Right lobe of liver (tissue), 6 donors: ENCODE measurements around the gene ACTR3C. TPM values are rescaled to one million over a fixed set of nuclear protein-coding genes. Genes with fewer than 3 reads are reported as not detected.

Experiments used
- ATAC-seq, 4 donors: fragments of 200-7000 bp; cut with Tn5 transposase; one replicate each; pipeline ENCODE4 v1.9.1; 2020; ENCODE audit warnings: mild to moderate bottlenecking in 4 of 4, moderate library complexity in 4 of 4
- DNase-seq, 3 donors: peaks; one replicate each; pipeline ENCODE4 v3.0.0-alpha.2; 2020
- H3K27ac ChIP-seq, 3 donors: fragments of 200-600 bp; one replicate each; pipeline ENCODE4 v1.8.0; 2022
- H3K27me3 ChIP-seq, 2 donors: fragments of 200-600 bp; one replicate each; pipeline ENCODE4 v1.8.0; 2022
- H3K36me3 ChIP-seq, 4 donors: fragments of 200-600 bp; sonication (generic) in 1 of 4; one replicate each; pipeline versions ENCODE4 v1.5.1 to v1.8.0; 2017 to 2022; ENCODE audit warnings: control low read depth in 1 of 4
- H3K4me1 ChIP-seq, 4 donors: fragments of 200-600 bp; sonication (generic) in 1 of 4; one replicate each; pipeline versions ENCODE4 v1.5.1 to v1.8.0; 2017 to 2022; ENCODE audit warnings: control low read depth in 1 of 4
- H3K4me3 ChIP-seq, 3 donors: fragments of 200-600 bp; one replicate each; pipeline ENCODE4 v1.8.0; 2022
- H3K9me3 ChIP-seq, 4 donors: fragments of 200-600 bp; sonication (generic) in 1 of 4; one replicate each; pipeline versions ENCODE4 v1.5.1 to v1.8.0; 2017 to 2022; ENCODE audit warnings: control low read depth in 1 of 4
- POLR2A ChIP-seq: fragments of 450-650 bp; IDR thresholded peaks from one replicate; pipeline ENCODE4 v1.6.1; 2017; ENCODE audit warnings: antibody characterized with exemption, mild to moderate bottlenecking
- WGBS: methylation state at CpG from one replicate; pipeline ENCODE4 v1.1.6; 2018; ENCODE audit warnings: low coverage, low lambda C conversion rate; ENCODE audit not compliant: insufficient coverage; ENCODE audit errors: missing lambda C conversion rate; 5-methylcytosine and 5-hydroxymethylcytosine counted together
- intact Hi-C, 2 donors: fragments of 100-400 bp; cut with DNase I; formaldehyde crosslinking; loops; one replicate each; pipeline versions ENCODE4 v1.11.2 to v1.14.1; 2022
- total RNA-seq, 6 experiments: library from RNA; depleted of rRNA in 2 of 6; stranded (reverse); fragments of >200 nt in 2 of 6; fragmentation: NEBNext Ultra II Directional in 3 of 6; extraction: Animal tissue kit (Norgen Biotek cat#: 25700) in 3 of 6; gene quantifications; one replicate each; pipeline versions ENCODE4 v1.1.0 to v1.2.4, GENCODE V29; 2016 to 2023
- TF ChIP-seq, protein P1 (sequence below), 4 donors: fragments of 200-600 bp in 3 of 4; fragments of 450-650 bp in 1 of 4; IDR thresholded peaks; one replicate each; pipeline versions ENCODE4 v1.5.1 to v1.8.0; 2016 to 2022; ENCODE audit warnings: antibody characterized with exemption in 4 of 4, mild to moderate bottlenecking in 2 of 4
- donor health status: DM: no; HTN: yes; CAD: no.
- donor health status: DM: no; HTN: no; CAD: no.
- donor health status: DM: no; HTN: no; CAD: no.
- donor health status: DM: no; HTN: yes; CAD: no.
- donor health status: DM: no; HTN: yes; CAD: no.

ACTR3C gene
- total RNA-seq, 6 experiments from 2014 or later = 30.0 to 36.5 (median 32.7) TPM

DNA sequence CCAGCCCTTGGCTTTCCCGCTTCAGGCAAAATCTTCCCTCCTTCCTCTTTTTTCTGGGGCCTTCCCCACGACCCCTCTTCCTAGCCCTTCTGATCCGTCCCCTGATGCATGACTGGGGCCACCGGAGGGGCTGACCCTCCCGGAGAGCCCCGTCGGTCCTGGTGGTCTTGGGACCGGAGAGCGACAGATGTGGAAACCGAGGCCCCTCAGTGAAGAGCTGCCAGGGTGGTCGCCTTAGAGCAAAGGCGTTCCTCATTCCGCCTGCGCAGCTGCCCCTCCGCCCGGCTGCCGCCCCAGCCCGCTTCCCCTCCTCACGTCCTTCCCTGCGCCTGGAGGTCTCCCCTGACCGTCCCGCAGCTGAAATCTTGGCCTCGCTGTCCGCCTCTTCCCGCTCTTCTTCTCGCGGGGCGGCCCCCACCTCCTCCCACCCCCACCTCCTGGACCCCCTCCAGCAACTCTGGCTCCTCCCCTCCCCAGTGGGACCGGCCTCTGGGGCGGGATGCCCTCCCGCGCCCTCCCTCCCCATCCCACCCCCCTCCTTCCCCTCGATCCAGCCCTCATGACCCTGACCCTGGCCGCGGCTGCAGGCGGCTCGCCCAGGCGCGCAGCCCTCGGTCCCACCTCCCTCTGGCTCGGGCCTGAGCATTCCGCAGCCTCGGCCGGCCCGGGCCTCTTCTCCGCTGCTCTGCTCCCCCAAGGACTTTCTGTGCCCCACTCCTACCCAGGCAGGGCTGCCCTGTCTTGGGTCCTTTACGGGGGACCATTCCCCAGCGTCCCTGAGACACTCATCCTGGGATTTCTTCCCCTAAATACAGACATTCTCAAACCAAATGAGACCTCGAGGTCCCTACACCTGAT is 18.1 kb upstream of the ACTR3C start, which contains the start of gene RARRES2:
TSS of gene RARRES2 (minus strand) at position 367 of the 858 bp plus-strand sequence. CDS start 1,020 bp downstream, outside the sequence.
- no peaks in the 10 kb centered on the region for H3K9me3 ChIP-seq
- peak; percentile 87 to 92 (median 91) for DNase-seq
- peak; percentile 71 to 85 (median 77) for ATAC-seq
- peak within 1 kb of the TSS; percentile 53 to 93 (median 78) for H3K4me3 ChIP-seq
- intact Hi-C loops = no loop called here
- peak within 1 kb of the TSS; percentile 87 to 96 (median 95) for H3K27ac ChIP-seq
- peaks cover 0 to 2% (median 0%) of the 10 kb centered on the region in 4 donors for H3K36me3 ChIP-seq
- H3K27me3 ChIP-seq = no peaks in the 10 kb centered on the region
- H3K4me1 ChIP-seq = peaks cover 0 to 57% (median 25%) of the 10 kb centered on the region in 4 donors
- TF ChIP-seq, protein P1, sequence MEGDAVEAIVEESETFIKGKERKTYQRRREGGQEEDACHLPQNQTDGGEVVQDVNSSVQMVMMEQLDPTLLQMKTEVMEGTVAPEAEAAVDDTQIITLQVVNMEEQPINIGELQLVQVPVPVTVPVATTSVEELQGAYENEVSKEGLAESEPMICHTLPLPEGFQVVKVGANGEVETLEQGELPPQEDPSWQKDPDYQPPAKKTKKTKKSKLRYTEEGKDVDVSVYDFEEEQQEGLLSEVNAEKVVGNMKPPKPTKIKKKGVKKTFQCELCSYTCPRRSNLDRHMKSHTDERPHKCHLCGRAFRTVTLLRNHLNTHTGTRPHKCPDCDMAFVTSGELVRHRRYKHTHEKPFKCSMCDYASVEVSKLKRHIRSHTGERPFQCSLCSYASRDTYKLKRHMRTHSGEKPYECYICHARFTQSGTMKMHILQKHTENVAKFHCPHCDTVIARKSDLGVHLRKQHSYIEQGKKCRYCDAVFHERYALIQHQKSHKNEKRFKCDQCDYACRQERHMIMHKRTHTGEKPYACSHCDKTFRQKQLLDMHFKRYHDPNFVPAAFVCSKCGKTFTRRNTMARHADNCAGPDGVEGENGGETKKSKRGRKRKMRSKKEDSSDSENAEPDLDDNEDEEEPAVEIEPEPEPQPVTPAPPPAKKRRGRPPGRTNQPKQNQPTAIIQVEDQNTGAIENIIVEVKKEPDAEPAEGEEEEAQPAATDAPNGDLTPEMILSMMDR (IDR thresholded peaks at IDR 0.05) = no peak
- TF ChIP-seq POLR2A = no peak
- 6% methylated on average over 32 of the region's 49 CpGs for WGBS

DNA sequence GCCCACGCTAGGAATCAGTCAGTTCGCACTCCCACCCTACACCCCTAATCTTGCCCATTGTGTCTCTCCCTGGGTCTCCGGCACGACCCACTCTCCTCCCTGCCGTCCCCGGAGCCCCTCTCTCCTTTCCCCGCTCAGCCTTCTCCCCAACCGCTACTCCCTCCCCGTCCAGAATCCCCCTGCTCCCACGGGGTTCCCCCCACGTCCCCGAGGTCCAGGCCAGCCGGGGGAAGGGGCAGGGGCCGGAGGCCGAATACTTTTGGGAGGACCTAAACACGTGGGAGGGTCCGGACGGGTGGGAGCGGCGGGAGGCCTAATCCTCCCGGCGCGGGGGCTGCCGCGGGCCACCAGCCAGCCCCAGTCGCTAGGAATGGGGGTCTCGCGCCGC is 17.5 kb upstream of the ACTR3C start:
- intact Hi-C loops = no loop called here
- H3K36me3 ChIP-seq = peaks cover 0 to 2% (median 0%) of the 10 kb centered on the region in 4 donors
- TF ChIP-seq, protein P1 (IDR thresholded peaks at IDR 0.05) = no peak
- TF ChIP-seq POLR2A = no peak
- no peaks in the 10 kb centered on the region for H3K9me3 ChIP-seq
- H3K27me3 ChIP-seq = no peaks in the 10 kb centered on the region
- DNase-seq = no peak
- 7% methylated on average over 20 of the region's 29 CpGs for WGBS
- H3K4me3 ChIP-seq = peak overlapping the region; percentile 53 to 93 (median 78)
- ATAC-seq = peak in 1 of 4 donors; percentile 1
- peaks cover 0 to 63% (median 28%) of the 10 kb centered on the region in 4 donors for H3K4me1 ChIP-seq
- peak overlapping the region; percentile 87 to 96 (median 95) for H3K27ac ChIP-seq

- Histone ChIP-seq H3K9me3 (no peaks in the 10 kb centered on the region), H3K27ac (peak overlapping the region; percentile 87 to 96 (median 95)), H3K36me3 (peaks cover 0 to 2% (median 0%) of the 10 kb centered on the region in 4 donors), H3K4me1 (peaks cover 0 to 70% (median 31%) of the 10 kb centered on the region in 4 donors), H3K4me3 (peak overlapping the region; percentile 53 to 93 (median 78)), H3K27me3 (no peaks in the 10 kb centered on the region)
- 15% methylated on average over 20 of the region's 39 CpGs for WGBS
- DNase-seq (peak; percentile 64 to 87 (median 85)), ATAC-seq (peak; percentile 22 to 51 (median 39))
- TF ChIP-seq, protein P1 (IDR thresholded peaks at IDR 0.05) = no peak
- no peak for TF ChIP-seq POLR2A
- intact Hi-C loops = no loop called here
These were observed 16.8 kb upstream of the ACTR3C start for GRCh38 chr7:150340024-150340749.

DNA sequence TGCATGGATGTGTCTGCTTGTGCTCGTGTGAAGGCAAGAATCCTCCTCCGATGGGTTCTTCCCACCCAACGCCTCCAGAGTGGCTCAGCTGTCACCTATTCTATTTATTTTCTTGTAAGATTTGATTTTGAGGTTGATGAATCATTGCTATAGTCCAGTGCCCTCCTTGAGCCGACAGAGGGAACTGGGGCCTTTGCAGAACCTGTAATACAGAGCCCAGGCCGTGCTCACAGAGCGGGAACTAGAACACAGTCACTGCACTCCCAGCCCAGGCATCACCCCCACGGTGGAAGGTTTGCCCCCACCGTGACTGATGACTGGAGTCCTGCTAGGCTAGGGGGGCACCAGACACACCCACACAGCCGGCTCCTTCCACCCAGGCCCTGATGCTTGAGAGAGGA is 16.1 kb upstream of the ACTR3C start:
- Histone ChIP-seq H3K27ac (peak overlapping the region in 2 of 3 donors; percentile 87 to 95), H3K36me3 (peaks cover 0 to 2% (median 0%) of the 10 kb centered on the region in 4 donors), H3K27me3 (no peaks in the 10 kb centered on the region), H3K4me3 (peak overlapping the region; percentile 53 to 93 (median 78)), H3K4me1 (peaks cover 0 to 78% (median 35%) of the 10 kb centered on the region in 4 donors), H3K9me3 (no peaks in the 10 kb centered on the region)
- intact Hi-C loops = no loop called here
- peak in 1 of 3 donors; percentile 45 for DNase-seq
- ATAC-seq = no peak
- 10% methylated on average over 5 of the region's 9 CpGs for WGBS
- TF ChIP-seq POLR2A = no peak
- TF ChIP-seq, protein P1 (IDR thresholded peaks at IDR 0.05) = no peak
